HepG2 (cell line): ENCODE measurements around the gene YIPF4. TPM values are rescaled to one million over a fixed set of nuclear protein-coding genes. Genes with fewer than 3 reads are reported as not detected.
A peak's percentile ranks its signal among the peaks of the same experiment; 100 is the strongest.

Source experiments
- ATM ChIP-seq: fragments of 450-650 bp; IDR thresholded peaks from 2 replicates; pipeline ENCODE4 v1.7.1; 2017; ENCODE audit warnings: mild to moderate bottlenecking, borderline replicate concordance
- CCAR2 ChIP-seq: fragments of 200-400 bp; formaldehyde crosslinking; optimal IDR thresholded peaks from 2 replicates; pipeline ENCODE3; 2018; ENCODE audit warnings: low read depth, mild to moderate bottlenecking, low read length, moderate library complexity
- CREM ChIP-seq, 2 experiments: sonication (generic) in 1 of 2; formaldehyde crosslinking in 1 of 2; IDR thresholded peaks; 2 replicates each; pipeline versions ENCODE4 v1.4.0 to v1.6.1; 2016 to 2020; ENCODE audit warnings: antibody characterized with exemption in 1 of 2, mild to moderate bottlenecking in 1 of 2, missing genetic modification reagents in 1 of 2
- NFYC ChIP-seq: IDR thresholded peaks from 2 replicates; pipeline ENCODE4 v1.6.1; 2016; ENCODE audit warnings: missing genetic modification reagents, missing compliant biosample characterization
- RAD21 ChIP-seq: fragments of 450-650 bp; formaldehyde crosslinking; IDR thresholded peaks from 2 replicates; pipeline ENCODE4 v1.5.0; 2020; ENCODE audit warnings: mild to moderate bottlenecking
- RAD51 ChIP-seq: fragments of 450-650 bp; IDR thresholded peaks from 2 replicates; pipeline ENCODE4 v1.6.1; 2016; ENCODE audit warnings: borderline replicate concordance
- RCOR2 ChIP-seq: IDR thresholded peaks from 2 replicates; pipeline ENCODE4 v1.6.1; 2016; ENCODE audit warnings: missing biosample characterization, missing genetic modification reagents
- RXRB ChIP-seq: IDR thresholded peaks from 2 replicates; pipeline ENCODE4 v1.6.1; 2016; ENCODE audit warnings: borderline replicate concordance, missing genetic modification reagents, missing compliant biosample characterization
- SNAPC2 ChIP-seq: sonication (generic); formaldehyde crosslinking; IDR thresholded peaks from 2 replicates; pipeline ENCODE4 v1.8.1; 2022; ENCODE audit warnings: mild to moderate bottlenecking, missing genetic modification reagents
- STAT5B ChIP-seq: sonication (generic); formaldehyde crosslinking; IDR thresholded peaks from 2 replicates; pipeline ENCODE4 v1.4.0; 2020; ENCODE audit warnings: missing genetic modification reagents
- TEAD2 ChIP-seq: sonication (generic); formaldehyde crosslinking; IDR thresholded peaks from 2 replicates; pipeline ENCODE4 v1.9.0; 2021; ENCODE audit warnings: missing genetic modification reagents
- THYN1 ChIP-seq: sonication (generic); formaldehyde crosslinking; IDR thresholded peaks from 2 replicates; pipeline ENCODE4 v1.8.1; 2023; ENCODE audit warnings: low read depth, mild to moderate bottlenecking, moderate library complexity, missing genetic modification reagents, borderline replicate concordance
- TOPORS ChIP-seq: sonication (generic); formaldehyde crosslinking; IDR thresholded peaks from 2 replicates; pipeline ENCODE4 v1.8.0; 2023; ENCODE audit warnings: mild to moderate bottlenecking, missing genetic modification reagents
- YEATS2 ChIP-seq: sonication (generic); formaldehyde crosslinking; IDR thresholded peaks from 2 replicates; pipeline ENCODE4 v1.4.0; 2020; ENCODE audit warnings: missing genetic modification reagents, borderline replicate concordance
- ZBTB1 ChIP-seq: sonication (generic); formaldehyde crosslinking; IDR thresholded peaks from 2 replicates; pipeline ENCODE4 v1.4.0; 2020; ENCODE audit warnings: missing genetic modification reagents, borderline replicate concordance
- ZNF121 ChIP-seq: sonication (generic); formaldehyde crosslinking; IDR thresholded peaks from 2 replicates; pipeline ENCODE4 v1.5.0; 2020; ENCODE audit warnings: mild to moderate bottlenecking, missing genetic modification reagents
- ZNF264 ChIP-seq: sonication (generic); formaldehyde crosslinking; IDR thresholded peaks from 2 replicates; pipeline ENCODE4 v1.4.0; 2020; ENCODE audit warnings: missing genetic modification reagents
- ZNF432 ChIP-seq: sonication (generic); formaldehyde crosslinking; IDR thresholded peaks from 2 replicates; pipeline ENCODE4 v1.5.0; 2020; ENCODE audit warnings: missing genetic modification reagents, mild to moderate bottlenecking, borderline replicate concordance
- ZNF460 ChIP-seq: sonication (generic); formaldehyde crosslinking; IDR thresholded peaks from 2 replicates; pipeline ENCODE4 v1.5.1; 2020; ENCODE audit warnings: missing genetic modification reagents, mild to moderate bottlenecking, borderline replicate concordance
- ZNF501 ChIP-seq: sonication (generic); formaldehyde crosslinking; IDR thresholded peaks from 2 replicates; pipeline ENCODE4 v1.5.1; 2020; ENCODE audit warnings: mild to moderate bottlenecking, moderate library complexity, missing genetic modification reagents
- ZNF776 ChIP-seq: sonication (generic); formaldehyde crosslinking; IDR thresholded peaks from 2 replicates; pipeline ENCODE4 v1.4.0; 2020; ENCODE audit warnings: mild to moderate bottlenecking, missing genetic modification reagents
- ZNF781 ChIP-seq: sonication (generic); formaldehyde crosslinking; IDR thresholded peaks from 2 replicates; pipeline ENCODE4 v1.5.1; 2020; ENCODE audit warnings: borderline replicate concordance, mild to moderate bottlenecking, missing genetic modification reagents; ENCODE audit errors: not compliant biosample characterization
- polyA plus RNA-seq, 8 experiments: library from polyadenylated mRNA; depleted of rRNA in 3 of 8; stranded (reverse) in 7 of 8; unstranded in 1 of 8; fragments of >200 nt; fragmentation: Illumina TruSeq in 4 of 8; extraction: Trizol in 4 of 8; gene quantifications; 2 replicates each; pipeline versions ENCODE4 v1.2.1 to v1.2.3, GENCODE V29; 2011 to 2016; ENCODE audit warnings: low read depth in 4 of 8, missing spikeins in 1 of 8, mixed read lengths in 1 of 8; ENCODE audit not compliant: insufficient read depth in 1 of 8
- total RNA-seq, 5 experiments: library from RNA; depleted of rRNA; stranded (reverse); fragments of >200 nt; fragmentation: Illumina TruSeq; extraction: Trizol; gene quantifications; 2 replicates each; pipeline ENCODE4 v1.2.3, GENCODE V29; 2016; ENCODE audit warnings: low read depth in 1 of 5
- TF ChIP-seq, protein P1 (sequence below): sonication (generic); formaldehyde crosslinking; IDR thresholded peaks from 2 replicates; pipeline ENCODE4 v1.4.0; 2020; ENCODE audit warnings: missing genetic modification reagents
- TF ChIP-seq, protein P2 (sequence below): sonication (generic); formaldehyde crosslinking; IDR thresholded peaks from 2 replicates; pipeline ENCODE4 v1.8.1; 2022; ENCODE audit warnings: low read depth, mild to moderate bottlenecking, missing genetic modification reagents
- TF ChIP-seq, protein P3 (sequence below): sonication (generic); formaldehyde crosslinking; IDR thresholded peaks from 2 replicates; pipeline ENCODE4 v1.5.0; 2020; ENCODE audit warnings: missing genetic modification reagents, mild to moderate bottlenecking, borderline replicate concordance
- TF ChIP-seq, protein P4 (sequence below): sonication (generic); formaldehyde crosslinking; IDR thresholded peaks from 2 replicates; pipeline ENCODE4 v1.5.0; 2020; ENCODE audit warnings: mild to moderate bottlenecking, low read depth, missing genetic modification reagents, borderline replicate concordance

The YIPF4 gene
- total and polyA plus RNA-seq, 2 of the 13 experiments (the other 11 are each of a cell fraction or from before 2014, with no cell fraction given), result 19.0 to 43.9 TPM

DNA sequence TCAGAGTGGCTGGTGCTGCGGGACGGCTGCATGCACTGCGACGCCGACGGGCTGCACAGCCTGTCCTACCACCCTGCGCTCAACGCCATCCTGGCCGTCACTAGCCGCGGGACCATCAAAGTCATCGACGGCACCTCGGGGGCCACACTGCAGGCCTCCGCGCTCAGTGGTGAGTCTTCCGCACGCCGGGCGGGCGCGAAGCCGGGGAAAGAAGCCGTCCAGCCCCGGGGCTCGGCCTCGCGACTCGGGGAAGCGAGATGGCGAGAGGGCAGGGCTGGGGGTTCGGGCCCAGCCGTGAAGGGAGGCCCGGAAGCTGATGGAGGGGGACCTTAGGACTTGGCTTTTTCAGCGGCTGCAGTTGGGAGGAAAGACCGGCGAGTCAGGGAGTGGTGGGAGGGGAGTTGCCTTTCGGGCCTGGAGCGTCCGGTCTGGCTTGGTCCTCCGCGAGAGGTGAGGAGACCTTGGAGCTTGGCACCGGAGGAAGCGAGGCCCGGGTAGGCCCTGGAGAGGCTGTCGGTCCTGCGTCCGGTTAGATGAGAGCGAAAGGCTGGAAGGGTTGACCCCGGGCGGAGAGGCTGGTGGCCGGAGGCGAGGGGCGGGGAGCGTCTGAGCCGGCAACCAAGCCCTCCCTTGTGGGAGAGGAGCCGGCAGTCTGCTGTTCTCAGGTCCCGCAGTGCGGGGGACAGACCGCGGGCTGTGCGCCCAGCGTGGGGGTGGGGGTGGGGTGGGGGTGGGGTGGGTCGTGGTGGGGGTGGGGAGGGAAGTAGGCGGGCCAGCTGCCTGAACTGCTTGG lies 79.8 kb downstream of the YIPF4 start (continued):
- no peak for TF ChIP-seq RAD51
- TF ChIP-seq RXRB (CRISPR knock-in tag), result no peak
- no peak for TF ChIP-seq THYN1 (CRISPR knock-in tag)
- peak; percentile 57 for TF ChIP-seq RAD21 (CRISPR knock-in tag)
- no peak; the same call in 1 of the 2 replicates for TF ChIP-seq STAT5B (CRISPR knock-in tag)
- no peak for TF ChIP-seq ATM
- no peak for TF ChIP-seq ZBTB1 (CRISPR knock-in tag)
- TF ChIP-seq, protein P1, sequence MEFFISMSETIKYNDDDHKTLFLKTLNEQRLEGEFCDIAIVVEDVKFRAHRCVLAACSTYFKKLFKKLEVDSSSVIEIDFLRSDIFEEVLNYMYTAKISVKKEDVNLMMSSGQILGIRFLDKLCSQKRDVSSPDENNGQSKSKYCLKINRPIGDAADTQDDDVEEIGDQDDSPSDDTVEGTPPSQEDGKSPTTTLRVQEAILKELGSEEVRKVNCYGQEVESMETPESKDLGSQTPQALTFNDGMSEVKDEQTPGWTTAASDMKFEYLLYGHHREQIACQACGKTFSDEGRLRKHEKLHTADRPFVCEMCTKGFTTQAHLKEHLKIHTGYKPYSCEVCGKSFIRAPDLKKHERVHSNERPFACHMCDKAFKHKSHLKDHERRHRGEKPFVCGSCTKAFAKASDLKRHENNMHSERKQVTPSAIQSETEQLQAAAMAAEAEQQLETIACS (CRISPR knock-in tag), result no peak
- TF ChIP-seq ZNF781 (CRISPR knock-in tag), result no peak
- TF ChIP-seq SNAPC2, result peak; percentile 25; the same call in 1 of the 2 replicates
- TF ChIP-seq, protein P2, sequence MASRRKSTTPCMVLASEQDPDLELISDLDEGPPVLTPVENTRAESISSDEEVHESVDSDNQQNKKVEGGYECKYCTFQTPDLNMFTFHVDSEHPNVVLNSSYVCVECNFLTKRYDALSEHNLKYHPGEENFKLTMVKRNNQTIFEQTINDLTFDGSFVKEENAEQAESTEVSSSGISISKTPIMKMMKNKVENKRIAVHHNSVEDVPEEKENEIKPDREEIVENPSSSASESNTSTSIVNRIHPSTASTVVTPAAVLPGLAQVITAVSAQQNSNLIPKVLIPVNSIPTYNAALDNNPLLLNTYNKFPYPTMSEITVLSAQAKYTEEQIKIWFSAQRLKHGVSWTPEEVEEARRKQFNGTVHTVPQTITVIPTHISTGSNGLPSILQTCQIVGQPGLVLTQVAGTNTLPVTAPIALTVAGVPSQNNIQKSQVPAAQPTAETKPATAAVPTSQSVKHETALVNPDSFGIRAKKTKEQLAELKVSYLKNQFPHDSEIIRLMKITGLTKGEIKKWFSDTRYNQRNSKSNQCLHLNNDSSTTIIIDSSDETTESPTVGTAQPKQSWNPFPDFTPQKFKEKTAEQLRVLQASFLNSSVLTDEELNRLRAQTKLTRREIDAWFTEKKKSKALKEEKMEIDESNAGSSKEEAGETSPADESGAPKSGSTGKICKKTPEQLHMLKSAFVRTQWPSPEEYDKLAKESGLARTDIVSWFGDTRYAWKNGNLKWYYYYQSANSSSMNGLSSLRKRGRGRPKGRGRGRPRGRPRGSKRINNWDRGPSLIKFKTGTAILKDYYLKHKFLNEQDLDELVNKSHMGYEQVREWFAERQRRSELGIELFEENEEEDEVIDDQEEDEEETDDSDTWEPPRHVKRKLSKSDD (CRISPR knock-in tag), result no peak
- 0 out of 2 replicates have a peak, but pooled peaks have one; percentile 6 for TF ChIP-seq YEATS2
- no peak for TF ChIP-seq ZNF121
- no peak for TF ChIP-seq ZNF460 (CRISPR knock-in tag)
- TF ChIP-seq, protein P3, sequence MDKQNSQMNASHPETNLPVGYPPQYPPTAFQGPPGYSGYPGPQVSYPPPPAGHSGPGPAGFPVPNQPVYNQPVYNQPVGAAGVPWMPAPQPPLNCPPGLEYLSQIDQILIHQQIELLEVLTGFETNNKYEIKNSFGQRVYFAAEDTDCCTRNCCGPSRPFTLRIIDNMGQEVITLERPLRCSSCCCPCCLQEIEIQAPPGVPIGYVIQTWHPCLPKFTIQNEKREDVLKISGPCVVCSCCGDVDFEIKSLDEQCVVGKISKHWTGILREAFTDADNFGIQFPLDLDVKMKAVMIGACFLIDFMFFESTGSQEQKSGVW (CRISPR knock-in tag), result no peak
- TF ChIP-seq ZNF264 (CRISPR knock-in tag), result no peak
- TF ChIP-seq TOPORS, result 0 out of 2 replicates have a peak, but pooled peaks have one; percentile 31
- TF ChIP-seq, protein P4, sequence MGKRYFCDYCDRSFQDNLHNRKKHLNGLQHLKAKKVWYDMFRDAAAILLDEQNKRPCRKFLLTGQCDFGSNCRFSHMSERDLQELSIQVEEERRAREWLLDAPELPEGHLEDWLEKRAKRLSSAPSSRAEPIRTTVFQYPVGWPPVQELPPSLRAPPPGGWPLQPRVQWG (CRISPR knock-in tag), result no peak
- TF ChIP-seq ZNF501, result no peak; the same call in 1 of the 2 replicates
- no peak for TF ChIP-seq ZNF432 (CRISPR knock-in tag)
- peak; percentile 10 for TF ChIP-seq CCAR2
- no peak for TF ChIP-seq RCOR2
- TF ChIP-seq TEAD2 (CRISPR knock-in tag), result no peak
- TF ChIP-seq CREM (IDR thresholded peaks at IDR 0.05), result no peak
- peak; percentile 57; the same call in 1 of the 2 replicates for TF ChIP-seq CREM (CRISPR knock-in tag; IDR thresholded peaks at IDR 0.05)
- no peak for TF ChIP-seq NFYC
- TF ChIP-seq ZNF776, result no peak; the same call in 1 of the 2 replicates
